Large intestine (tissue), 3 donors: ENCODE data around the gene ARL16. TPM values are rescaled to one million over a fixed set of nuclear protein-coding genes. Genes with fewer than 3 reads are reported as not detected.

ENCODE experiments used
- DNase-seq, 2 donors: peaks; one replicate each; pipeline versions ENCODE4 v3.0.0 to v3.0.0-alpha.2; 2013
- H3K27ac ChIP-seq: one replicate; pipeline ENCODE4 v1.5.1; 2013; ENCODE audit warnings: low read length
- H3K27me3 ChIP-seq: 2 replicates; pipeline ENCODE4 v1.6.1; 2013; ENCODE audit warnings: low read length; ENCODE audit not compliant: control insufficient read depth, insufficient read depth
- H3K36me3 ChIP-seq: 2 replicates; pipeline ENCODE4 v1.6.1; 2013; ENCODE audit warnings: low read length; ENCODE audit not compliant: control insufficient read depth, insufficient read depth
- H3K4me1 ChIP-seq: one replicate; pipeline ENCODE4 v1.6.1; 2013; ENCODE audit warnings: low read length; ENCODE audit not compliant: control insufficient read depth, insufficient read depth
- H3K4me3 ChIP-seq: one replicate; pipeline ENCODE4 v1.5.1; 2013; ENCODE audit warnings: low read length
- H3K9me3 ChIP-seq: one replicate; pipeline ENCODE4 v1.6.1; 2013; ENCODE audit warnings: mild to moderate bottlenecking, low read depth, low read length, moderate library complexity; ENCODE audit not compliant: control insufficient read depth
- WGBS: methylation state at CpG from one replicate; pipeline ENCODE4 v1.1.5; 2013; ENCODE audit warnings: low lambda C conversion rate; ENCODE audit not compliant: insufficient coverage; 5-methylcytosine and 5-hydroxymethylcytosine counted together
- polyA plus RNA-seq: library from polyadenylated mRNA; unstranded; fragments of 120-200 nt; gene quantifications from one replicate; pipeline ENCODE4 v1.2.1, GENCODE V29; 2013

ARL16 gene
- polyA plus RNA-seq, 1 donor = 44.8 TPM

GRCh38 chr17:81667754-81668153, 15.8 kb downstream of the ARL16 start:
- H3K27me3 ChIP-seq = no peaks in the 10 kb centered on the region
- DNase-seq = no peak
- WGBS = 100% methylated on average over 3 of the region's 18 CpGs
- no peak overlapping the region for H3K27ac ChIP-seq
- peak overlapping the region; percentile 86 for H3K4me3 ChIP-seq
- peaks cover 38% of the 10 kb centered on the region for H3K36me3 ChIP-seq
- peaks cover 10% of the 10 kb centered on the region for H3K4me1 ChIP-seq
- peaks cover 3% of the 10 kb centered on the region for H3K9me3 ChIP-seq

- peaks cover 26% of the 10 kb centered on the region for H3K36me3 ChIP-seq
- no CpG with 5 or more reads among the region's 96 CpGs for WGBS
- H3K4me3 ChIP-seq = peak within 1 kb of the TSS; percentile 86
Observed at GRCh38 chr17:81666342-81667191, 17.0 kb downstream of the ARL16 start, which contains the start of the genes CCDC137 and OXLD1. Gene CCDC137, plus strand, starts transcription at chr17:81666737. Its CDS starts 30 bp downstream, at chr17:81666767. Gene OXLD1, minus strand, starts transcription at chr17:81666605. Its CDS starts 28 bp downstream, at chr17:81666577.

DNA sequence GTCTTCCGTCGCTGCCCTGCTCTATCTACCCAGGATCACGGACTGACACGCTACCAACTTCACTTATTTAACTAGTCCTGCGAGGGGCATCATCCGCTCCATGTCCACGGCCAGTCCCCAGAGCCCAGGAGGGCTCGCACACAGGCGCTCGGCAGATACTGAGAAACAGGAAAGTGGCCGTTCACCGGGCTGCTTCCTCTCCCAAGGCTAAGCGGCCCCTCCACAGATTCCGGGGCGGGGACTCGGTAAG, 17.6 kb downstream of the ARL16 start:
- H3K27me3 ChIP-seq = no peaks in the 10 kb centered on the region
- H3K4me1 ChIP-seq = peaks cover 10% of the 10 kb centered on the region
- peaks cover 3% of the 10 kb centered on the region for H3K9me3 ChIP-seq
- no CpG with 5 or more reads among the region's 16 CpGs for WGBS
- DNase-seq = no peak
- H3K36me3 ChIP-seq = peaks cover 20% of the 10 kb centered on the region
- H3K4me3 ChIP-seq = peak overlapping the region; percentile 86
- H3K27ac ChIP-seq = peak overlapping the region; percentile 56

More at GRCh38 chr17:81666342-81667191, 17.0 kb downstream of the ARL16 start, which contains the start of the genes CCDC137 and OXLD1:
- peak; percentile 92 to 94 for DNase-seq
- H3K4me1 ChIP-seq = peaks cover 10% of the 10 kb centered on the region
- no peaks in the 10 kb centered on the region for H3K27me3 ChIP-seq
- peak within 1 kb of the TSS; percentile 56 for H3K27ac ChIP-seq
- peaks cover 3% of the 10 kb centered on the region for H3K9me3 ChIP-seq

DNA sequence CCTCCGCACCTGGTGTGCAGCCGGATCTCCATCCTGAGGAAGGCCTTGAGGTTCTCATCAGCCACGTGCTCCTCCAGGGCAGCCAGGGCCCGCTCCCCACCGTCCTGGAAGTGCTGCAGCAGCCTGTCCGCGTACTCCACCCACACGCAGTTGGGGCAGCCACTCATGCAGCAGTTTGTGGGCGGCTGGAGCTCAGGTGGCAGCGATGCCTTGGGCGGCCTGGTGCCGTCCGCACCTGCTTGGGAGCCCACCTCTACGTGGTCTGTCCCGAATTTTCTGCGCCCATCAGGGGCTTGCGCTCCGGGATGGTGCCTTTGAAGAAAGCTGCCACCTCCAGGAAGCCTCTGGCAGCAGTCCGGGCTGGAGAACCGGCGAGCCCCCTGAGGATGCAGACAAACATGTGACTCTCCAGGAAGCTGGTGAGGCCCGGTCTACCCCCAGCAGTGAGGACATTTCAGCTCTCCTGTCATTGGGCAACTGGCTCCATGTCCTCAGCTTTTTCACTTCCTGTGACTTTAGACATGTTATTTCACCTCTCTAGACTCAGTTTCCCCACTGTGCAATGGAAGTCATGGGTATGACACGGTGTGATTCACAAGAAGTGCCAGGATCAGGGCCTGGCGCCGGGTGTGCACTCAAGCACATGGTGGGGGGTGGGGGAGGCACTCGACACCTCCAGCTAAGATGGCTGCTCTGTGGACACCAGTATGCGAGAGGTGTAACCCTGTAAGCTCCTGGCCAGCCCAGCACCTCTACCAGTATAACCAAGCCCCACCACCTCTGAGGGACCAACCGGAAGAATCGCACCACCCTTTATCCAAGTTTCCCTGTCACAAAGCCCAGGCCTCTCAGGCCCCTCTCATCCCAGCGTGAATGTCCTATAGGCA, 18.1 kb downstream of the ARL16 start:
- Histone ChIP-seq H3K4me3 (peak overlapping the region; percentile 86), H3K4me1 (peaks cover 10% of the 10 kb centered on the region), H3K9me3 (peaks cover 3% of the 10 kb centered on the region), H3K27me3 (no peaks in the 10 kb centered on the region), H3K36me3 (peaks cover 17% of the 10 kb centered on the region), H3K27ac (peak overlapping the region; percentile 56)
- peak in 1 of 2 donors; percentile 28 for DNase-seq
- WGBS = no CpG with 5 or more reads among the region's 30 CpGs

DNA sequence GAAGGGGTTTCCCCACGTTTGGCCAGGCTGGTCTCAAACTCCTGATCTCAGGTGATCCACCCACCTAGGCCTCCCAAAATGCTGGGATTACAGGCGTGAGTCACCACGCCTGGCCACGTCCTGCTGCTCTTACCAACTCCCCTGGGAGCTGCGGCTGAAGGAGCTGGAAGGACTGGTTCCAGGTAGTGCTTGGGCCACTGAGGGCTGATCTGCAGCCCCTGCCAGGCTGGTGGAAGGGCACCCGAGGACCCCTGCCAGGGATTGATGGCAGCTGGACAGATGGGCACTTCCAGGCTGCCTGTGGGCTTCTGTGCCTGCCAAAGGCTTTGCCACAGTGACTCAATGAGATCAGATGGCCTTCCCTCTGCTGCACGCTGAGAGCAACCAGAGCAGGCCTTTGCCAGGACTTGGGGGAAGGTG, 19.5 kb downstream of the ARL16 start:
- H3K27me3 ChIP-seq = no peaks in the 10 kb centered on the region
- no peak overlapping the region for H3K27ac ChIP-seq
- no peak overlapping the region for H3K4me3 ChIP-seq
- H3K4me1 ChIP-seq = peaks cover 10% of the 10 kb centered on the region
- WGBS = no CpG with 5 or more reads among the region's 7 CpGs
- no peak for DNase-seq
- H3K9me3 ChIP-seq = peaks cover 3% of the 10 kb centered on the region
- peaks cover 9% of the 10 kb centered on the region for H3K36me3 ChIP-seq

DNA sequence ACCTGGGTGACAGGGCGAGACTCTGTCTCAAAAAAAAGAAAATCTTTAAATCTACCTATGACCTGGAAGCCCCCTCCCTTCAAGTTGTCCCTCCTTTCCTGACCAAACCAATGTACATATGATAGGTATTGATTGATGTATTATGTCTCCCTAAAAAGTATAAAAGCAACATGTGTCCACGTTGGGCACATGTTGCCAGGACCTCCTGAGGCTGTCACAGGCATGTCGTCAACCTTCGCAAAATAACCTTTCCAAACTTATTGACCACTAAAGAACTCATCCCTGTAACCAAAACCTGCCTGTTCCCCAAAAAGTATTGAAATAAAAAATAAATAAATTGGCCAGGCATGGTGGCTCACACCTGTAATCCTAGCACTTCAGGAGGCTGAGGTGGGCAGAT, 21.6 kb downstream of the ARL16 start:
- Histone ChIP-seq H3K27ac (no peak overlapping the region), H3K27me3 (no peaks in the 10 kb centered on the region), H3K9me3 (peaks cover 3% of the 10 kb centered on the region), H3K36me3 (peaks cover 3% of the 10 kb centered on the region), H3K4me3 (no peak overlapping the region), H3K4me1 (peaks cover 10% of the 10 kb centered on the region)
- no CpG with 5 or more reads among the region's 4 CpGs for WGBS
- no peak for DNase-seq

DNA sequence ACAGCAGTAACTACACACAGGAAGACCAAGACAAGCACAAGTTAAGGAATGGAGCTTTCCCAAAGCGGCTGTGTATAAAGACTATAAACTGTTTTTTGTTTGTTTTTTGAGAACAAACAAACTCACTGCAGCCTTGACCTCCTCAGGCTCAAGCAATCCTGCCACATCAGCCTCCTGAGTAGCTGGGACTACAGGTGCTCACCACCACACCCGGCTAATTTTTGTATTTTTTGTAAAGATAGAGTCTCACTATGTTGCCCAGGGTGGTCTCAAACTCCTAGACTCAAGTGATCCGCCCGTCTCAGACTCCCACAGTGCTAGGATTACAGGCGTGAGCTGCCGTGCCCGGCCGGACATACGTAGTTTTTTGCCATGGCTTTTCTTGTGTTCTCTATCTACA, 23.2 kb downstream of the ARL16 start:
- WGBS = 100% methylated on average over 1 of the region's 9 CpGs
- Histone ChIP-seq H3K9me3 (peaks cover 3% of the 10 kb centered on the region), H3K36me3 (peaks cover 3% of the 10 kb centered on the region), H3K27me3 (no peaks in the 10 kb centered on the region), H3K4me3 (no peak overlapping the region), H3K27ac (no peak overlapping the region), H3K4me1 (peaks cover 4% of the 10 kb centered on the region)
- no peak for DNase-seq

- Histone ChIP-seq H3K36me3 (no peaks in the 10 kb centered on the region), H3K27me3 (no peaks in the 10 kb centered on the region), H3K4me3 (no peak overlapping the region), H3K27ac (no peak overlapping the region), H3K4me1 (no peaks in the 10 kb centered on the region), H3K9me3 (no peaks in the 10 kb centered on the region)
- DNase-seq = no peak
- WGBS = no CpG with 5 or more reads among the region's 5 CpGs
Observed at GRCh38 chr17:81659038-81659437, 24.6 kb downstream of the ARL16 start.

GRCh38 chr17:81656835-81657234, 26.8 kb downstream of the ARL16 start:
- Histone ChIP-seq H3K36me3 (no peaks in the 10 kb centered on the region), H3K9me3 (no peaks in the 10 kb centered on the region), H3K4me1 (no peaks in the 10 kb centered on the region), H3K4me3 (no peak overlapping the region), H3K27me3 (peaks cover 10% of the 10 kb centered on the region), H3K27ac (no peak overlapping the region)
- no CpG with 5 or more reads among the region's 4 CpGs for WGBS
- DNase-seq = no peak

DNA sequence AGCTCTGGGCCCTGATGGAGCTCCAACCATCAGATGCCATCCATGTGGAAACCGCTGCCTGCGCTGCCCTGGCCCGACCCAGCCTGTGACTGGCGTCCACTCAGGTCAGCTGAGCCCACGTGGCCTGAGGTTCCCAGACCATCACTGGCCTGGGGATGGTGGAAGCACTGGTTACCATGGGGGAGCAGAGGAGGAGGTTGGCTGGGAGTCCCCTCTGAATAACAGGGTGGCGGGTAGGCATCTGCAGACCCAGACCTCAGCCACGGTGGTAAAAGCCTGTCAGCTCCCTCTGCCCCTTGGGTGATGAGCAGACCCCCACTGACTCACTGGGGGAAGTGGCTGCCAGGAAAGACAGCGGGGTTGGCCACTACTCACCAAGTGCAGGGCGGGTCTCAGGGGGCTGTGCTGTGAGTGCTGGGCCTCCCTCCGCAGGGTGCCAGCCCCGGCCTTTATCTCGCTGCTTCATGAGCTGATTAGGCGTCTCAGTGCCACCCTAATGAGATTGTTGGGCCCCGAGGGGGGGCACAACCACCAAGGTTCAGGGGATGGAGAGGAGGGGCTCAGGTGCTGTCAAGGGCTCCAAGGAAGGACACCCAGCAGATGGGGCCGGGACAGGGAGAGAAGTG, 27.4 kb downstream of the ARL16 start, which contains the start of gene PDE6G:
Gene PDE6G, minus strand, starts transcription at position 425 of the 626 bp plus-strand sequence. CDS start 3,237 bp downstream, outside the sequence.
- WGBS = no CpG with 5 or more reads among the region's 15 CpGs
- H3K4me1 ChIP-seq = no peaks in the 10 kb centered on the region
- H3K4me3 ChIP-seq = no peak within 1 kb of the TSS

More for the DNA sequence above, 27.4 kb downstream of the ARL16 start, which contains the start of gene PDE6G:
- Histone ChIP-seq H3K27ac (no peak within 1 kb of the TSS), H3K36me3 (no peaks in the 10 kb centered on the region), H3K27me3 (peaks cover 10% of the 10 kb centered on the region), H3K9me3 (no peaks in the 10 kb centered on the region)
- no peak for DNase-seq
